ENCODE measurements around the gene ALDH1L1. TPM values are rescaled to one million over a fixed set of nuclear protein-coding genes. Genes with fewer than 3 reads are reported as not detected.

Gene ALDH1L1
- total RNA-seq, 4 donors from 2014 or later: 5.9 to 32.2 (median 16.1) TPM

GRCh38 chr3:126152458-126152857, 27.9 kb downstream of the ALDH1L1 start:
- peak; percentile 3 for DNase-seq
- Histone ChIP-seq H3K4me3 (no peak overlapping the region), H3K36me3 (no peaks in the 10 kb centered on the region), H3K9me3 (no peaks in the 10 kb centered on the region), H3K4me1 (no peaks in the 10 kb centered on the region), H3K27me3 (no peaks in the 10 kb centered on the region), H3K27ac (no peak overlapping the region)
- WGBS, 2 donors (ENCODE audit: low coverage in 1 of 2): 74 to 76% methylated on average over 2 to 9 of the region's 9 CpGs
- TF ChIP-seq CTCF (IDR thresholded peaks at IDR 0.05): no peak
- no peak for TF ChIP-seq POLR2A (IDR thresholded peaks at IDR 0.05)
- TF ChIP-seq POLR2AphosphoS5 (IDR thresholded peaks at IDR 0.05): no peak
- TF ChIP-seq EP300 (IDR thresholded peaks at IDR 0.05; ENCODE audit: low read depth): no peak
- intact Hi-C loops (cut with DNase I; ENCODE audit: low total_unique reads): loop anchor here (5.0 kb wide), 1 partner anchor 130 kb away; no protein-coding TSS in a partner anchor
- in situ Hi-C loops (cut with MboI; ENCODE audit: low pct_ligation_motif_present in 1 of 4, low pct_unique_long_range_greater_than_20kb in 1 of 4, low sequenced_read_pairs in 3 of 4): no loop called here

GRCh38 chr3:126151562-126152302, 28.7 kb downstream of the ALDH1L1 start:
- Histone ChIP-seq H3K9me3 (no peaks in the 10 kb centered on the region), H3K4me3 (no peak overlapping the region), H3K27me3 (no peaks in the 10 kb centered on the region), H3K27ac (no peak overlapping the region), H3K4me1 (no peaks in the 10 kb centered on the region), H3K36me3 (no peaks in the 10 kb centered on the region)
- no peak for DNase-seq
- in situ Hi-C loops (cut with MboI; ENCODE audit: low pct_ligation_motif_present in 1 of 4, low pct_unique_long_range_greater_than_20kb in 1 of 4, low sequenced_read_pairs in 3 of 4): no loop called here
- WGBS, 2 donors (ENCODE audit: low coverage in 1 of 2): 83 to 92% methylated on average over 3 to 6 of the region's 6 CpGs
- no peak for TF ChIP-seq POLR2AphosphoS5 (IDR thresholded peaks at IDR 0.05)
- TF ChIP-seq CTCF (IDR thresholded peaks at IDR 0.05): no peak
- no peak for TF ChIP-seq EP300 (IDR thresholded peaks at IDR 0.05; ENCODE audit: low read depth)
- no peak for TF ChIP-seq POLR2A (IDR thresholded peaks at IDR 0.05)
- intact Hi-C loops (cut with DNase I; ENCODE audit: low total_unique reads): loop anchor here (5.0 kb wide), 1 partner anchor 131 kb away; no protein-coding TSS in a partner anchor

- no peak overlapping the region for H3K4me3 ChIP-seq
- DNase-seq: no peak
- no peaks in the 10 kb centered on the region for H3K4me1 ChIP-seq
- no peaks in the 10 kb centered on the region for H3K9me3 ChIP-seq
- WGBS, 2 donors (ENCODE audit: low coverage in 1 of 2): 88% methylated on average over 7 of the region's 7 CpGs; no CpG with 5 or more reads in 1 of the 2 donors
- in situ Hi-C loops (cut with MboI; ENCODE audit: low pct_ligation_motif_present in 1 of 4, low pct_unique_long_range_greater_than_20kb in 1 of 4, low sequenced_read_pairs in 3 of 4) (loop anchor here in 1 of 4 donors (25.0 kb wide), 1 partner anchor 237 kb away; the partner anchor contains the start of gene CFAP100), intact Hi-C loops (cut with DNase I; ENCODE audit: low total_unique reads) (loop anchor here (5.0 kb wide), 1 partner anchor 132 kb away; no protein-coding TSS in a partner anchor)
- no peak overlapping the region for H3K27ac ChIP-seq
- no peaks in the 10 kb centered on the region for H3K36me3 ChIP-seq
- TF ChIP-seq CTCF (IDR thresholded peaks at IDR 0.05): no peak
- H3K27me3 ChIP-seq: no peaks in the 10 kb centered on the region
Observed at GRCh38 chr3:126149960-126150515, 30.3 kb downstream of the ALDH1L1 start.

GRCh38 chr3:126149256-126149902, 31.0 kb downstream of the ALDH1L1 start:
- intact Hi-C loops (cut with DNase I; ENCODE audit: low total_unique reads) (no loop called here), in situ Hi-C loops (cut with MboI; ENCODE audit: low pct_ligation_motif_present in 1 of 4, low pct_unique_long_range_greater_than_20kb in 1 of 4, low sequenced_read_pairs in 3 of 4) (loop anchor here in 1 of 4 donors (25.0 kb wide), 1 partner anchor 238 kb away; the partner anchor contains the start of gene CFAP100)
- no peak for DNase-seq
- H3K4me3 ChIP-seq: no peak overlapping the region
- no peak for TF ChIP-seq CTCF (IDR thresholded peaks at IDR 0.05)
- TF ChIP-seq EP300 (IDR thresholded peaks at IDR 0.05; ENCODE audit: low read depth): no peak
- TF ChIP-seq POLR2AphosphoS5 (IDR thresholded peaks at IDR 0.05): no peak
- no peak for TF ChIP-seq POLR2A (IDR thresholded peaks at IDR 0.05)
- H3K36me3 ChIP-seq: no peaks in the 10 kb centered on the region
- H3K4me1 ChIP-seq: no peaks in the 10 kb centered on the region
- H3K9me3 ChIP-seq: no peaks in the 10 kb centered on the region
- no peaks in the 10 kb centered on the region for H3K27me3 ChIP-seq
- WGBS, 2 donors (ENCODE audit: low coverage in 1 of 2): 88% methylated on average over 3 of the region's 3 CpGs; no CpG with 5 or more reads in 1 of the 2 donors
- H3K27ac ChIP-seq: no peak overlapping the region

All from transverse colon (tissue), 4 donors.